ENCODE data around the gene GPANK1. TPM values are rescaled to one million over a fixed set of nuclear protein-coding genes. Genes with fewer than 3 reads are reported as not detected.

The GPANK1 gene
- total and polyA plus RNA-seq, 2 of the 13 experiments (the other 11 are each of a cell fraction or from before 2014, with no cell fraction given) = 15.4 to 22.8 TPM

DNA sequence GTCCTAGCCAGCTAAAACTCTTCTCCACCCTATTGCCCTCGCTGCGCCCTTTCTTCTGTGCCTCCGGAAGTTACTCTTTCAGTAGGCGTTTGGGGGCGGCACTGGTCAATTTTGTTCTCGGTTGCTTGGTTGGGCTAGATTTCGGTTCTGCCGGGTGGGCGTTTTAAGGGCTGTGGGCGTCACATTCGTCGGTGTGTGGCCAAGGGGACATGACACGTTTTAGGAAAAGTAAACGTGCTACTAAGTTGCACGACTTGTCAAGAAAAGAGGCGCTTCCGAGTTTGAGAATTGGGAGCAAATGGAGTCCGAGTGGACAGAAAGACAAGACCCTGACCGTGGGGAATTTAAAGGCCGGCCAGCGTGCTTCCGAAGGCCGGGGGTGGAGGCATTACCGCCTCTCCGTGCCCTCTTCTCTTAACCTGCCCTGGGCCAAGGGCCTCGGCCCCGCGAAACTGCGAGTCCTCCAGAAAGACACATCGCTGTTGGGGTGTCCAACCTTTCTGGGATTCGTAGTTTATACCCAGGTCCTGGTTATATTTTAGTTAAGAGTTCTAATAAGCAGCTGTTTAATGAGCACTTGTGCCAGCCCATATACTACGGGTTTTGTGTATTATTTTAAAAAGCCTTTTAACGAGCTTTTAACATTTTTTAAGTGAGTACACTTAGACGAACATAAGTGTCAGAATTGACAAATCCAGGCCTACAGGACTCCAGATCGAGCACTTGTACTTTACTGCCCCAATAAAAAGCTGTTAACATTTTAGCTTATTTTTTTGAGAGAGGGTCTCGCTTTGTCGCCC is 11.7 kb downstream of the GPANK1 start (continued):
- TF ChIP-seq, protein P1, sequence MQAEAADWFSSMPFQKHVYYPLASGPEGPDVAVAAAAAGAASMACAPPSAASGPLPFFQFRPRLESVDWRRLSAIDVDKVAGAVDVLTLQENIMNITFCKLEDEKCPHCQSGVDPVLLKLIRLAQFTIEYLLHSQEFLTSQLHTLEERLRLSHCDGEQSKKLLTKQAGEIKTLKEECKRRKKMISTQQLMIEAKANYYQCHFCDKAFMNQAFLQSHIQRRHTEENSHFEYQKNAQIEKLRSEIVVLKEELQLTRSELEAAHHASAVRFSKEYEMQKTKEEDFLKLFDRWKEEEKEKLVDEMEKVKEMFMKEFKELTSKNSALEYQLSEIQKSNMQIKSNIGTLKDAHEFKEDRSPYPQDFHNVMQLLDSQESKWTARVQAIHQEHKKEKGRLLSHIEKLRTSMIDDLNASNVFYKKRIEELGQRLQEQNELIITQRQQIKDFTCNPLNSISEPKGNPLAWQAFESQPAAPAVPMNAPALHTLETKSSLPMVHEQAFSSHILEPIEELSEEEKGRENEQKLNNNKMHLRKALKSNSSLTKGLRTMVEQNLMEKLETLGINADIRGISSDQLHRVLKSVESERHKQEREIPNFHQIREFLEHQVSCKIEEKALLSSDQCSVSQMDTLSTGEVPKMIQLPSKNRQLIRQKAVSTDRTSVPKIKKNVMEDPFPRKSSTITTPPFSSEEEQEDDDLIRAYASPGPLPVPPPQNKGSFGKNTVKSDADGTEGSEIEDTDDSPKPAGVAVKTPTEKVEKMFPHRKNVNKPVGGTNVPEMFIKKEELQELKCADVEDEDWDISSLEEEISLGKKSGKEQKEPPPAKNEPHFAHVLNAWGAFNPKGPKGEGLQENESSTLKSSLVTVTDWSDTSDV (CRISPR knock-in tag; IDR thresholded peaks at IDR 0.05) = no peak; the same call in 1 of the 2 replicates
- TF ChIP-seq, protein P2, sequence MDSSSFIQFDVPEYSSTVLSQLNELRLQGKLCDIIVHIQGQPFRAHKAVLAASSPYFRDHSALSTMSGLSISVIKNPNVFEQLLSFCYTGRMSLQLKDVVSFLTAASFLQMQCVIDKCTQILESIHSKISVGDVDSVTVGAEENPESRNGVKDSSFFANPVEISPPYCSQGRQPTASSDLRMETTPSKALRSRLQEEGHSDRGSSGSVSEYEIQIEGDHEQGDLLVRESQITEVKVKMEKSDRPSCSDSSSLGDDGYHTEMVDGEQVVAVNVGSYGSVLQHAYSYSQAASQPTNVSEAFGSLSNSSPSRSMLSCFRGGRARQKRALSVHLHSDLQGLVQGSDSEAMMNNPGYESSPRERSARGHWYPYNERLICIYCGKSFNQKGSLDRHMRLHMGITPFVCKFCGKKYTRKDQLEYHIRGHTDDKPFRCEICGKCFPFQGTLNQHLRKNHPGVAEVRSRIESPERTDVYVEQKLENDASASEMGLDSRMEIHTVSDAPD (CRISPR knock-in tag; IDR thresholded peaks at IDR 0.05) = no peak
- TF ChIP-seq ZNF30 (CRISPR knock-in tag; IDR thresholded peaks at IDR 0.05) (no peak), ZNF713 (CRISPR knock-in tag; IDR thresholded peaks at IDR 0.05) (no peak), CHD4 (IDR thresholded peaks at IDR 0.05; ENCODE audit: borderline replicate concordance, low read length) (no peak), POLR2A (IDR thresholded peaks at IDR 0.05; ENCODE audit: insufficient read depth in 1 of 2, low read depth in 2 of 2, low read length in 2 of 2) (peak in 1 of 2 experiments; percentile 72; a peak in 1 of 4 replicates), KAT8 (CRISPR knock-in tag; IDR thresholded peaks at IDR 0.05) (peak; percentile 22; the same call in 1 of the 2 replicates), ESRRA (CRISPR knock-in tag; IDR thresholded peaks at IDR 0.05; ENCODE audit: low read depth) (peak; percentile 10; the same call in 1 of the 2 replicates), SSRP1 (CRISPR knock-in tag; IDR thresholded peaks at IDR 0.05) (no peak), TEAD2 (CRISPR knock-in tag; IDR thresholded peaks at IDR 0.05) (no peak), NR2F1 (CRISPR knock-in tag; IDR thresholded peaks at IDR 0.05) (peak in 1 of 2 experiments; percentile 16; a peak in 1 of 4 replicates)
- TF ChIP-seq, protein P3, sequence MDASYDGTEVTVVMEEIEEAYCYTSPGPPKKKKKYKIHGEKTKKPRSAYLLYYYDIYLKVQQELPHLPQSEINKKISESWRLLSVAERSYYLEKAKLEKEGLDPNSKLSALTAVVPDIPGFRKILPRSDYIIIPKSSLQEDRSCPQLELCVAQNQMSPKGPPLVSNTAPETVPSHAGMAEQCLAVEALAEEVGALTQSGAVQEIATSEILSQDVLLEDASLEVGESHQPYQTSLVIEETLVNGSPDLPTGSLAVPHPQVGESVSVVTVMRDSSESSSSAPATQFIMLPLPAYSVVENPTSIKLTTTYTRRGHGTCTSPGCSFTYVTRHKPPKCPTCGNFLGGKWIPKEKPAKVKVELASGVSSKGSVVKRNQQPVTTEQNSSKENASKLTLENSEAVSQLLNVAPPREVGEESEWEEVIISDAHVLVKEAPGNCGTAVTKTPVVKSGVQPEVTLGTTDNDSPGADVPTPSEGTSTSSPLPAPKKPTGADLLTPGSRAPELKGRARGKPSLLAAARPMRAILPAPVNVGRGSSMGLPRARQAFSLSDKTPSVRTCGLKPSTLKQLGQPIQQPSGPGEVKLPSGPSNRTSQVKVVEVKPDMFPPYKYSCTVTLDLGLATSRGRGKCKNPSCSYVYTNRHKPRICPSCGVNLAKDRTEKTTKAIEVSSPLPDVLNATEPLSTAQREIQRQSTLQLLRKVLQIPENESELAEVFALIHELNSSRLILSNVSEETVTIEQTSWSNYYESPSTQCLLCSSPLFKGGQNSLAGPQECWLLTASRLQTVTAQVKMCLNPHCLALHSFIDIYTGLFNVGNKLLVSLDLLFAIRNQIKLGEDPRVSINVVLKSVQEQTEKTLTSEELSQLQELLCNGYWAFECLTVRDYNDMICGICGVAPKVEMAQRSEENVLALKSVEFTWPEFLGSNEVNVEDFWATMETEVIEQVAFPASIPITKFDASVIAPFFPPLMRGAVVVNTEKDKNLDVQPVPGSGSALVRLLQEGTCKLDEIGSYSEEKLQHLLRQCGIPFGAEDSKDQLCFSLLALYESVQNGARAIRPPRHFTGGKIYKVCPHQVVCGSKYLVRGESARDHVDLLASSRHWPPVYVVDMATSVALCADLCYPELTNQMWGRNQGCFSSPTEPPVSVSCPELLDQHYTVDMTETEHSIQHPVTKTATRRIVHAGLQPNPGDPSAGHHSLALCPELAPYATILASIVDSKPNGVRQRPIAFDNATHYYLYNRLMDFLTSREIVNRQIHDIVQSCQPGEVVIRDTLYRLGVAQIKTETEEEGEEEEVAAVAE (CRISPR knock-in tag; IDR thresholded peaks at IDR 0.05; ENCODE audit: borderline replicate concordance) = 0 out of 2 replicates have a peak, but pooled peaks have one; percentile 5
- TF ChIP-seq, protein P4, sequence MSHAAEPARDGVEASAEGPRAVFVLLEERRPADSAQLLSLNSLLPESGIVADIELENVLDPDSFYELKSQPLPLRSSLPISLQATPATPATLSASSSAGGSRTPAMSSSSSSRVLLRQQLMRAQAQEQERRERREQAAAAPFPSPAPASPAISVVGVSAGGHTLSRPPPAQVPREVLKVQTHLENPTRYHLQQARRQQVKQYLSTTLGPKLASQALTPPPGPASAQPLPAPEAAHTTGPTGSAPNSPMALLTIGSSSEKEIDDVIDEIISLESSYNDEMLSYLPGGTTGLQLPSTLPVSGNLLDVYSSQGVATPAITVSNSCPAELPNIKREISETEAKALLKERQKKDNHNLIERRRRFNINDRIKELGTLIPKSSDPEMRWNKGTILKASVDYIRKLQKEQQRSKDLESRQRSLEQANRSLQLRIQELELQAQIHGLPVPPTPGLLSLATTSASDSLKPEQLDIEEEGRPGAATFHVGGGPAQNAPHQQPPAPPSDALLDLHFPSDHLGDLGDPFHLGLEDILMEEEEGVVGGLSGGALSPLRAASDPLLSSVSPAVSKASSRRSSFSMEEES (CRISPR knock-in tag; IDR thresholded peaks at IDR 0.05) = peak; percentile 14; the same call in 1 of the 2 replicates
- TF ChIP-seq, protein P5, sequence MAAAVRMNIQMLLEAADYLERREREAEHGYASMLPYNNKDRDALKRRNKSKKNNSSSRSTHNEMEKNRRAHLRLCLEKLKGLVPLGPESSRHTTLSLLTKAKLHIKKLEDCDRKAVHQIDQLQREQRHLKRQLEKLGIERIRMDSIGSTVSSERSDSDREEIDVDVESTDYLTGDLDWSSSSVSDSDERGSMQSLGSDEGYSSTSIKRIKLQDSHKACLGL (CRISPR knock-in tag; IDR thresholded peaks at IDR 0.05) = no peak

Measured in HepG2 (cell line).